Nephron progenitor cell (in vitro differentiated cells): ENCODE results near the gene SLC6A3.

Experiments used
- DNase-seq: peaks from one replicate; pipeline ENCODE4 v3.0.0; 2021
- H3K27ac Mint-ChIP-seq: 2 replicates; pipeline ENCODE4 v1.8.0; 2021; ENCODE audit warnings: mild to moderate bottlenecking, moderate library complexity, mixed read lengths
- H3K27me3 Mint-ChIP-seq: 2 replicates; pipeline ENCODE4 v1.8.0; 2021; ENCODE audit warnings: mild to moderate bottlenecking, low read depth, mixed read lengths; ENCODE audit not compliant: poor library complexity
- H3K36me3 Mint-ChIP-seq: 2 replicates; pipeline ENCODE4 v1.8.0; 2021; ENCODE audit warnings: low read depth, mixed read lengths
- H3K4me1 Mint-ChIP-seq: 2 replicates; pipeline ENCODE4 v1.8.0; 2021; ENCODE audit warnings: mixed read lengths
- H3K4me3 Mint-ChIP-seq: 2 replicates; pipeline ENCODE4 v1.8.0; 2021; ENCODE audit warnings: mild to moderate bottlenecking, moderate library complexity, mixed read lengths
- H3K9me3 Mint-ChIP-seq: 2 replicates; pipeline ENCODE4 v1.8.0; 2021; ENCODE audit warnings: mild to moderate bottlenecking, moderate library complexity, mixed read lengths
- TF ChIP-seq, protein P1 (sequence below): fragments of 200-600 bp; sonication (generic); IDR thresholded peaks from 2 replicates; pipeline ENCODE4 v1.5.0; 2021; ENCODE audit warnings: antibody characterized with exemption

SLC6A3 gene

DNA sequence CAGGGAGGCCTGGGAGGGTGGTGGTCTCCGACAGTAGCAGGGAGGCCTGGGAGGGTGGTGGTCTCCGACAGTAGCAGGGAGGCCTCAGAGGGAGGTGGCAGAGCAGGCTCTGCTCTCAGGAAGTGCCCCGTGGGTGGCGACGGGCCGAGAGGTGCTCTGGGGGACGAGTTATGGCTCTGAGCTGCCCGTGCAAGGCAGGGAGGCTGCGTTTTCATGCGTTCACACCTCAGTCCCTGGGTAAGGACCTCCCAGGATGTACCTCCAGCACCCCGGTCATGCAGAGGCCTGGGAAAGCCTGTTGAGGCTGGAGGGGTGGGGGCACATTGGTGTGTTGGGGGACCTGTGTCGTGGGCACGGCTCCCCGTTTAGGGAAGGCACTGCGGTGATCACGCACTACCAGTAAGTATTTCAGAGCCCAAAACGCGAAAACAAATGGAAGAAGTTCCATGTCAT lies 63.0 kb downstream of the SLC6A3 start:
- H3K27me3 Mint-ChIP-seq = peaks cover 94% of the 10 kb centered on the region
- H3K4me3 Mint-ChIP-seq = no peak overlapping the region
- peaks cover 26% of the 10 kb centered on the region for H3K4me1 Mint-ChIP-seq
- TF ChIP-seq, protein P1, sequence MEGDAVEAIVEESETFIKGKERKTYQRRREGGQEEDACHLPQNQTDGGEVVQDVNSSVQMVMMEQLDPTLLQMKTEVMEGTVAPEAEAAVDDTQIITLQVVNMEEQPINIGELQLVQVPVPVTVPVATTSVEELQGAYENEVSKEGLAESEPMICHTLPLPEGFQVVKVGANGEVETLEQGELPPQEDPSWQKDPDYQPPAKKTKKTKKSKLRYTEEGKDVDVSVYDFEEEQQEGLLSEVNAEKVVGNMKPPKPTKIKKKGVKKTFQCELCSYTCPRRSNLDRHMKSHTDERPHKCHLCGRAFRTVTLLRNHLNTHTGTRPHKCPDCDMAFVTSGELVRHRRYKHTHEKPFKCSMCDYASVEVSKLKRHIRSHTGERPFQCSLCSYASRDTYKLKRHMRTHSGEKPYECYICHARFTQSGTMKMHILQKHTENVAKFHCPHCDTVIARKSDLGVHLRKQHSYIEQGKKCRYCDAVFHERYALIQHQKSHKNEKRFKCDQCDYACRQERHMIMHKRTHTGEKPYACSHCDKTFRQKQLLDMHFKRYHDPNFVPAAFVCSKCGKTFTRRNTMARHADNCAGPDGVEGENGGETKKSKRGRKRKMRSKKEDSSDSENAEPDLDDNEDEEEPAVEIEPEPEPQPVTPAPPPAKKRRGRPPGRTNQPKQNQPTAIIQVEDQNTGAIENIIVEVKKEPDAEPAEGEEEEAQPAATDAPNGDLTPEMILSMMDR = no peak
- no peak for DNase-seq
- peaks cover 19% of the 10 kb centered on the region for H3K9me3 Mint-ChIP-seq
- H3K36me3 Mint-ChIP-seq = no peaks in the 10 kb centered on the region
- no peak overlapping the region for H3K27ac Mint-ChIP-seq

DNA sequence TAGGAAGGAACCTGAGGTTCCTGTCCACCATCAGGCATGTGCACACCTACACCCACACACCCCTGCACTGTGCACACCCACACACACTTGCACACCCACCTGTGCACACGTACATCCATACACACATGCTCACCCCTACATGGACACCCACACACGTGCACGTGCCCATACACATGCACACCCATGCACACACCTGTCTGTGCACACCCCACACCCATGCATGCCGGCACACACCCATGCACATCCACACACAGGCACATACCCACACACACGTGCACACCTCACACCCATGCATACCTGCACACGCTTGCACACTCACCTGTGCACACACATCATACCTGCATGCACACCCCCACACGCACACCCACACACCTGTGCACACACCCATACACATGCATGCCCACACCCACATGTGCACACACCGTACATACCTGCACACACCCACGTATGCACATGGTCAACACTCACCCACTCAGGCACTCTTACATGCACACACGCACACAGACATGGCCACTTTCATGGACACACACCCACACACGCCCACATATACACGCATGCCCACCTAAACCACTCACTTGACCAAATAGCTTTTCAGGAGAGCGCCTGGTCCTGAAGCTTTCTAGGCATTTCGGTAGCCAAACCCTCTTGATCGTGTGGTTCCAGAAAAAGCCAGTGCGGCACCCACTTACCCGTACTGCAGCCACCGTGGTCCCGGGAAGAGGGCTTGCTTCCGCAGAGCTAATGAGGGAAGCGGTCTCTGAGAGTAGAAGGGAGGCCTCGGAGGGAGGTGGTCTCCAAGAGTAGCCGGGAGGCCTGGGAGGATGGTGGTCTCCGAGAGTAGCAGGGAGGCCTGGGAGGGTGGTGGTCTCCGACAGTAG lies 63.6 kb downstream of the SLC6A3 start:
- TF ChIP-seq, protein P1 = no peak
- Mint-ChIP-seq H3K4me3 (no peak overlapping the region), H3K27ac (no peak overlapping the region), H3K9me3 (peaks cover 19% of the 10 kb centered on the region), H3K4me1 (peaks cover 20% of the 10 kb centered on the region), H3K27me3 (peaks cover 94% of the 10 kb centered on the region), H3K36me3 (no peaks in the 10 kb centered on the region)
- no peak for DNase-seq

DNA sequence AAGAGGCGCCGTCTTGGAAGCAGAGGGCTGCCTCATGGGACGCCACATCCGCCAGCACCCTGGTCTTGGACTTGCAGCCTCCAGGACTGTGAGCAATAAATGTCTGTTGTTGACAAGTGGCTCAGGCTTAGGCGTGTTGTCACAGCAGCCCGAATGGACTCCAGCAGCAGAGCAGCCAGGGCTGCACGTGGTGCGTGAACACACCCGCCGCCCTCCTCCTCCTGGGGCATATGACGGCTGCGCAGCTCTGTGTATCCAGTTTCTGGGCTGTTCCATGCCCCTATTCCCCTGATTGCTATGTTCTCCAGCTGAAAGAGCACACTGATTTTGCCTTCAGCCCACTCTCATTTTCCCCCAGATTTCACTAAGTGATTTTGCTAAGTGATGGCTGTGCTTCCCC lies 64.3 kb downstream of the SLC6A3 start:
- Mint-ChIP-seq H3K4me3 (no peak overlapping the region), H3K4me1 (peaks cover 15% of the 10 kb centered on the region), H3K36me3 (no peaks in the 10 kb centered on the region), H3K27ac (no peak overlapping the region), H3K9me3 (peaks cover 19% of the 10 kb centered on the region), H3K27me3 (peaks cover 92% of the 10 kb centered on the region)
- no peak for DNase-seq
- TF ChIP-seq, protein P1 = no peak

DNA sequence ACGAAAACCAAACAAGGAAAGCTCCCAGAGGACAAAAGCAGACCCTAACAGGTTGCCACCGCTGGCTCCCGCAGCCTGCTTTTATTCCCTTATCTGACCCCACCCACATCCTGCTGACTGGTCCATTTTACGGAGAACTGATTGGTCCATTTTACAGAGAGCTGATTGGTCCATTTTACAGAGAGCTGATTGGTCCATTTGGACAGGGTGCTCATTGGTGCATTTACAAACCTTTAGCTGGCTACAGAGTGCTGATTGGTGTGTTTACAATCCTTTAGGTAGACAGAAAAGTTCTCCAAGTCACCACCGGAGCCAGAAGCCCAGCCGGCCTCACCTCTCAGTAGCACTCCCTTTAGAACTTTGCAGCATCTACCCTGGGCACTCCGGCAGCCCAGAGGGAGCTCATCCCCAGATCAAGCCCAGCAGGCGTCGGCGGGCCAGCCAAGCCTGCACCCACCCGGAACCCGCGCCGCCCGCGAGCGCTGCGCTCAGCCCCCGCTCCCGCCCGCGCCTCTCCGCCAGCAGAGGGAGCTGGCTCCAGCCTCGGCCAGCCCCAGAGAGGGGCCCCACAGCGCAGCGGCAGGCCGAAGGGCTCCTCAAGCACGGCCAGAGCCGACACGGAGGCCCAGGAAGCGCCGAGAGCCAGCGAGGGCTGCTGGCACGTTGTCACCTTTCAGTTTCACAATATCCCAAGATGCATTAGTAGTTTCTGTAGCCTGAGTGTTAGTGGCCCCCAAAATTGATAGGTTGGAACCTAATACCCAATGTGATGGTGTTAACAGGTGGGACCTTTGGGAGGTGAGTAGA lies 65.0 kb downstream of the SLC6A3 start:
- peaks cover 92% of the 10 kb centered on the region for H3K27me3 Mint-ChIP-seq
- H3K4me1 Mint-ChIP-seq = peaks cover 9% of the 10 kb centered on the region
- H3K4me3 Mint-ChIP-seq = no peak overlapping the region
- H3K9me3 Mint-ChIP-seq = peaks cover 19% of the 10 kb centered on the region
- peak; percentile 72 for DNase-seq
- no peaks in the 10 kb centered on the region for H3K36me3 Mint-ChIP-seq
- H3K27ac Mint-ChIP-seq = no peak overlapping the region
- TF ChIP-seq, protein P1 = peak; percentile 61

DNA sequence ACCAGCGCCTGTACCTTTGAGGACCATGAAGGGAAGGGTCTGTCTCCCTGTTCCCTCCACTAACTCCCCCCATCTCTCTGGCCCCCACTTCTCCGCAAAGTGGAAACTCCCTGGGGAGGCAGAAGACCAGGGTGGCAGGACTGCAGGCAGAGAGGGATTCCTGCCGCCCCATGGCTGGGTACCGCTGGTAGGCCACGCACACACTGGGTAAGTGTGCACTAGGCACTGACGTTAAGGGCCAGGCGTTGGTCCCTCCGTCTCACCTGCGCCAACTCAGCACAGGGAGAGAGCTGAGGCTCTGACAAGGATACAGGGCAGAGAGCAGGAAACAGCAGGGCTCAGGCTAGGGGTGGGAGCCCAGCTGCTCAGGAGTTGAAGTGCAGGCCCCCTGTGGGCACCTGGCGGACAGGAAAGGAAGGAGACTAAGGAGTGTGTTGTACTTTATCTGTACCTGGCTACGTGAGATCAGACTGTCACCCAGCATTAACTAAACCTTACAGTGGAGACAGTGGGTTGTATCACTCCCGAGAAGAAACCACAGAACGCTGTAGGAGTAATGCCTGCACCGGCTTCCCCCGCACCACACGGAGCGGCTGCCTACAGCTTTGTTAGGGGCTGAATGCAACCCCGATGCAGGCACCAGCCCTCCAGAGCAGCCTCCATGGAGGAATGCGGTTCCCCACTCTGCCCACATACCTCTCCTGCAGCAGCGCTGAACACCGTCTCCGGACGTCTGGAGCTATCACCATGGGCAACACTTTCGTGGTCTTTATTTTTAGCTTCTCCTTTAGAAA lies 66.2 kb downstream of the SLC6A3 start:
- TF ChIP-seq, protein P1 = no peak
- peaks cover 86% of the 10 kb centered on the region for H3K27me3 Mint-ChIP-seq
- H3K36me3 Mint-ChIP-seq = no peaks in the 10 kb centered on the region
- peaks cover 19% of the 10 kb centered on the region for H3K9me3 Mint-ChIP-seq
- peaks cover 8% of the 10 kb centered on the region for H3K4me1 Mint-ChIP-seq
- no peak for DNase-seq
- no peak overlapping the region for H3K27ac Mint-ChIP-seq
- no peak overlapping the region for H3K4me3 Mint-ChIP-seq
